Activated CD4-positive, alpha-beta T cell treated with anti-CD3 and anti-CD28 coated beads for 4 hours (primary cell): Measurements from ENCODE around the gene BCL2.

ENCODE experiments used
- DNase-seq, 2 donors: peaks; one replicate each; pipeline ENCODE4 v3.0.0-alpha.2; 2020

BCL2 gene

GRCh38 chr18:63074981-63075404, 244.6 kb downstream of the BCL2 start:
- peak; percentile 31 to 51 for DNase-seq

GRCh38 chr18:63073481-63073880, 246.1 kb downstream of the BCL2 start:
- DNase-seq, result no peak
